ENCODE measurements around the gene TM4SF20. TPM values are rescaled to one million over a fixed set of nuclear protein-coding genes. Genes with fewer than 3 reads are reported as not detected.

TM4SF20 gene, protein sequence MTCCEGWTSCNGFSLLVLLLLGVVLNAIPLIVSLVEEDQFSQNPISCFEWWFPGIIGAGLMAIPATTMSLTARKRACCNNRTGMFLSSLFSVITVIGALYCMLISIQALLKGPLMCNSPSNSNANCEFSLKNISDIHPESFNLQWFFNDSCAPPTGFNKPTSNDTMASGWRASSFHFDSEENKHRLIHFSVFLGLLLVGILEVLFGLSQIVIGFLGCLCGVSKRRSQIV
- total RNA-seq = not detected in 2 replicates

GRCh38 chr2:227379095-227379494 is at the start of gene TM4SF20:
TM4SF20 (minus strand) TSS chr2:227379306; CDS start chr2:227379268, 38 bp downstream.

DNA sequence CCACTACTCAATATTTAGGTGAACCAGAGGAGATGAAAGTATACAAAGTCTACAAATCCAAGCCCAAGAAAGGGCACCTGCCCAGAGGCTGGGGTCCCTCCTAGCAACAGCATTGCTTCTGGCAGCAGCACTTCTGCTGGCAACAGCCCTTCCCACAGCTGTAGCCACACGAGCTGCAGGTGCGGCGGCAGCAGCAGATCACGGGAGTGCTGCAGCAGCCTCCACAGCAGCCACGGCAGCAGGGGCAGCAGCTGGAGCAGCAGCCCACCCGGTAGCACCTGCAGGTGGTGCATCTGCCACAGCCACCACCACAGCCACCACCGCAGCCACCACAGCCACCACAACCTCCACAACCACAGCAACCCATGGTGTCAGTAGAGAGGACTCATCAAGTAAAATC is 8.5 kb upstream of the TM4SF20 start, which contains the start of gene SCYGR1:
Gene SCYGR1, minus strand, starts transcription at position 367 of the 400 bp plus-strand sequence. Its CDS starts 0 bp downstream, at position 367.

DNA sequence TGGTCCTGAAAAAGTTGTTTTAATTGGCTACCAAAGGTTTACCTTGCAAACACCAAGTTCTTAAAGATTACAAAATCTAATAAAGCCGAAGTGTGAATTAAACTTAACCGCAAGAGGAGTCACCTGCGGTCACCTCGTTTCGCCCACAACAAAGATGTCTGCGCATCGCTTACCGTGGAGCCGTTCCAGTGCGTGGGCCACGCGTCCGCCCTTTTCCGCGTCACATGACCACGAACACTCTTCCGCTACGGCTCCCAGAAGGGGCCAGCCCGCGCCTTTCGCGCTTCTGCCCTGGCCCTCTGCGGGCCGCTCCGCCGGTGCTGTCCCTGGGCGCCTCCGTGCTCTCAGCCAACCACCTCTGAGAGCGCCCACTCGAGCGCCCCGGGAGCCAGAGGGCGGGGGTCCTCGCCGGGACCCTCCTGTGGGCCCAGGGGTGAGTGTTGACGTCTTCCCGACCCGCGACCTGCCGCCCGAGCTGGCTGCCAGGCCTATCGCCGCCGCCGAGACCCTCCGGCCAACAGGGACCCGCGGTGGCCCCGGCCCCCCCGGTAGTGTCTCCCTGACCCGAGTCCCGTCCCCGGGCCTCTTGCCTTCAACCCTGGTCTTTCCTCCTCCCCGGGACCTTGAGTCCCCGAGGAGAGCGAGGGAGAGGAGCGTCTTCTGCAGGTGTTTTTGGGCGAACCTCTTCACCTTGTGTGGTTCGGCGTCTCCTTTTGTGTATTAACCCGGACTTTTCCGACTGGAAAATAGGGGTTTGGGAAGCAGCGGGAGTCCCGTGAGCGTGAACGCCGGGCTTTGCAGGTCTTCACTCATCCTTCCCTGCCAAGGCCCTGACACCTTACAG is 53.9 kb downstream of the TM4SF20 start, which contains the start of gene MFF:
Gene MFF, plus strand, starts transcription at position 257 of the 844 bp plus-strand sequence. CDS start 5,415 bp downstream, outside the sequence.

Other genes starting within 250 kb of the TM4SF20 start
- gene COL4A4, start 215.1 kb downstream of the TM4SF20 start, total RNA-seq = under 0.01 TPM in 2 replicates
- 0.11 TPM in 1 of 2 replicates, not detected in the other for gene COL4A3, start 214.7 kb downstream of the TM4SF20 start, total RNA-seq
- gene MFF, start 54.1 kb downstream of the TM4SF20 start, total RNA-seq = 39.9 and 49.1 TPM in 2 replicates
- not detected in 2 replicates for gene SCYGR1, start 8.6 kb upstream of the TM4SF20 start, total RNA-seq
- 33.4 and 35.2 TPM in 2 replicates for gene AGFG1, start 92.8 kb upstream of the TM4SF20 start, total RNA-seq
- not detected in 2 replicates for gene SCYGR2, start 219.6 kb upstream of the TM4SF20 start, total RNA-seq
- gene SCYGR3, start 235.5 kb upstream of the TM4SF20 start, total RNA-seq = not detected in 2 replicates
- not detected in 2 replicates for gene SCYGR4, start 238.2 kb upstream of the TM4SF20 start, total RNA-seq